Fibroblast of peridontal ligament (primary cell): ENCODE results near the gene DDX4.
A peak's percentile ranks its signal among the peaks of the same experiment; 100 is the strongest.

Source experiments
- DNase-seq: peaks from one replicate; pipeline ENCODE4 v3.0.0-alpha.2; 2010; ENCODE audit errors: extremely low read depth

DDX4 gene

DNA sequence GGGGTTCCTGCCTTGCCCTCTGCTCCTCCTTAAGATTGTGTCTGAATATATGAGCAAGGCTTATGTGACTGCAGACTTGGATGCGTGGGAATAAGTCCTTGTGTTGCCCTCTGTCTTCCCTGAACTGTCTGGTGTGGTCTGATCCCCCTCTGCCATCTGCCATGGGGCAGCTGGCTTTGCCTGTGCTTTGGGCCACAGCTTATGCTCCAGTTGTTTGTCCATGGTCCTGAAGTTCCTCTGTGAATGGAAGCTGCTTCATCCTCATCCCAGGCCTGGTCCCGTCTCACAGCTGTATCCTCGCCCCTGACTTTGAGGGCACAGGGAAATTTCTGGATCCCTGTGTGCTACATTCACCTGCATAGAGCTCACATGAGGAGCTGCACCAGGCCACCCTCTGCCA is 128.0 kb downstream of the DDX4 start:
- peak; percentile 25 for DNase-seq

DNA sequence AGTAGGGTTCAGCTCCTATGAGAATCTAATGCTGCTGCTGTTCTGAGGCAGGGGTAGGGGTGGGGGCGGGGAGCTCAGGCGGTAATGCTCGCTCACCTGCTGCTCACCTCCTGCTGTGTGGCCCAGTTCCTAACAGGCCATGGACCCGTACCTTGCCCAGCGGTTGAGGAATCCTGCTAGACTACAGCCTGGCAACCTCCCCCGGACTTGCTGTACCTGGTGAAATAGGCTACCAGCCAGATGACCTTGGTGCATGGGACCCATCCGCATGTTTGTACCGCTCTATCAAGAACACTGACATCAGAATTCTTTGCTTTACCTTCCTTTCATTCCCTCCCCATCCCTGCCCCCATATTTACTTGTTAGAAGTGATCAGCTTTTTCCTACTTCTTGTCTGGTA is 128.6 kb downstream of the DDX4 start:
- no peak for DNase-seq
